Heart left ventricle (tissue), 16 donors: ENCODE data around the gene ANGPTL7. TPM values are rescaled to one million over a fixed set of nuclear protein-coding genes. Genes with fewer than 3 reads are reported as not detected.

Experiments
- ATAC-seq, 4 donors: fragments of 200-7000 bp; cut with Tn5 transposase; one replicate each; pipeline ENCODE4 v1.9.1; 2020 to 2022; ENCODE audit warnings: moderate library complexity in 4 of 4, mild to moderate bottlenecking in 3 of 4, moderate number of reproducible peaks in 1 of 4
- DNase-seq, 5 donors: peaks; one replicate each; pipeline ENCODE4 v3.0.0-alpha.2; 2020
- H3K27ac ChIP-seq, 12 donors: fragments of 200-600 bp; sonication (generic) in 4 of 12; one replicate each; pipeline versions ENCODE4 v1.5.0 to v1.8.0; 2016 to 2022; ENCODE audit warnings: mild to moderate bottlenecking in 2 of 12
- H3K27me3 ChIP-seq, 9 donors: fragments of 200-600 bp; sonication (generic) in 2 of 9; one replicate each; pipeline versions ENCODE4 v1.5.1 to v1.8.0; 2016 to 2022; ENCODE audit warnings: mild to moderate bottlenecking in 3 of 9
- H3K36me3 ChIP-seq, 9 donors: fragments of 200-600 bp; sonication (generic) in 2 of 9; one replicate each; pipeline versions ENCODE4 v1.5.0 to v1.8.0; 2018 to 2022; ENCODE audit warnings: mild to moderate bottlenecking in 2 of 9
- H3K4me1 ChIP-seq, 12 donors: fragments of 200-600 bp; sonication (generic) in 4 of 12; one replicate each; pipeline versions ENCODE4 v1.5.0 to v1.8.0; 2016 to 2022; ENCODE audit warnings: mild to moderate bottlenecking in 3 of 12
- H3K4me3 ChIP-seq, 12 donors: fragments of 200-600 bp; sonication (generic) in 4 of 12; one replicate each; pipeline versions ENCODE4 v1.5.0 to v1.8.0; 2017 to 2022; ENCODE audit warnings: mild to moderate bottlenecking in 9 of 12, moderate library complexity in 4 of 12
- H3K9me3 ChIP-seq, 12 donors: fragments of 200-600 bp; sonication (generic) in 4 of 12; one replicate each; pipeline versions ENCODE4 v1.5.0 to v1.8.0; 2016 to 2022; ENCODE audit warnings: mild to moderate bottlenecking in 1 of 12
- POLR2A ChIP-seq, 2 donors: fragments of 450-650 bp; IDR thresholded peaks; one replicate each; pipeline ENCODE4 v1.6.1; 2017; ENCODE audit warnings: antibody characterized with exemption in 2 of 2, mild to moderate bottlenecking in 2 of 2, moderate library complexity in 2 of 2
- WGBS, 4 donors: extraction: QIAGEN DNeasy Blood & Tissue Kit in 2 of 4; methylation state at CpG; one replicate each; pipeline versions ENCODE4 v1.1.5 to v1.1.7; 2013 to 2018; 5-methylcytosine and 5-hydroxymethylcytosine counted together
- intact Hi-C, 10 donors: fragments of 100-400 bp; cut with DNase I; formaldehyde crosslinking; loops; one replicate each; pipeline versions ENCODE4 v1.11.1 to v1.14.2; 2022
- polyA plus RNA-seq, 2 donors: library from polyadenylated mRNA; stranded (reverse); fragments of 200-250 nt; gene quantifications; one replicate each; pipeline ENCODE4 v1.2.3, GENCODE V29; 2013
- total RNA-seq, 9 donors: library from RNA; depleted of rRNA in 2 of 9; stranded (reverse); fragments of >200 nt in 2 of 9; fragmentation: NEBNext Ultra II Directional in 3 of 9; extraction: Animal tissue kit (Norgen Biotek cat#: 25700) in 3 of 9; gene quantifications; one replicate each; pipeline versions ENCODE4 v1.1.0 to v1.2.4, GENCODE V29; 2016 to 2023
- TF ChIP-seq, protein P1 (sequence below), 12 donors: fragments of 200-600 bp; sonication (generic) in 4 of 12; IDR thresholded peaks; one replicate each; pipeline versions ENCODE4 v1.5.0 to v1.8.0; 2018 to 2022; ENCODE audit warnings: antibody characterized with exemption in 12 of 12, mild to moderate bottlenecking in 5 of 12
- donor health status: ischemic (EF 13 %, LVEDD 7.1; RV severe dilation, severe dysfunction).
- donor health status: healthy with polysubstance abuse.
- donor health status: DM: no; HTN: yes; CAD: no.
- donor health status: DM: no; HTN: no; CAD: no.
- donor health status: ischemic (EF 25% LVEDD 6.9; RV normal size, moderate dysfunction).
- donor health status: ischemic (EF 25% LVEDD 5.7; RV mildly dilated, moderate dysfunction).
- donor health status: healthy.
- donor health status: DM: yes; HTN: yes; CAD: no.
- donor health status: ischemic (EF 35%, LVEDD 5.7; RV mildly dilated, moderate dysfunction).
- donor health status: nonischemic (EF 11% LVEDD 7.7; RV severe dilation, severe dysfunction).
- donor health status: DM: yes; HTN: yes; CAD: no.
- donor health status: PGD.
- donor health status: ischemic (EF 29% LVEDD 5.4; RV normal size, mild dysfunction).
- donor health status: nonischemic (EF 23%, LVEDD 6.1; RV moderate dilation, normal function).

ANGPTL7 gene
- total and polyA plus RNA-seq, 11 donors, result 0.15 to 2.6 (median 0.43) TPM; not detected in 1

DNA sequence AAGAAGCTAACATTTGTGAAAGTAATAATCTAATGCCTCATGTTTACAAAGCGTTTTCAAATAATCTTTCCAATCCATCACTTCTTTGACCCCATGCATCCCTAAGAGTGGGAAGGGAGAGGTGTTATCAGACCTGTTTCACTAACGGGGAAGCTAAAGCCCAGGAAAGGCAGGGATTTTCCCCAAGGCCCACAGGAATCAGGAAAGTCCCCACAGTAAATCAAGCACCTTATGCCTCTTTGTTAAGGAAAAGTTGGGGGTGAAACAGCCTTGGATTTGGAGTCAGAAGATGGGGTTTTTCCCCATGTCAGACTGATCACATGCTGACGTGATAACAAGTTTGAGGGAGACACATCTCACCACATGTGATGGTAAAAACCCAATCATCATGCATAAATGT is 20.0 kb upstream of the ANGPTL7 start:
- Histone ChIP-seq H3K27me3 (no peaks in the 10 kb centered on the region), H3K4me3 (no peak overlapping the region), H3K27ac (no peak overlapping the region), H3K4me1 (peaks cover 0 to 5% (median 0%) of the 10 kb centered on the region in 12 donors), H3K9me3 (peaks cover 0 to 2% (median 0%) of the 10 kb centered on the region in 12 donors), H3K36me3 (peaks cover 0 to 18% (median 11%) of the 10 kb centered on the region in 9 donors)
- WGBS, 4 donors, result 91% methylated on average over 3 of the region's 3 CpGs
- TF ChIP-seq, protein P1, sequence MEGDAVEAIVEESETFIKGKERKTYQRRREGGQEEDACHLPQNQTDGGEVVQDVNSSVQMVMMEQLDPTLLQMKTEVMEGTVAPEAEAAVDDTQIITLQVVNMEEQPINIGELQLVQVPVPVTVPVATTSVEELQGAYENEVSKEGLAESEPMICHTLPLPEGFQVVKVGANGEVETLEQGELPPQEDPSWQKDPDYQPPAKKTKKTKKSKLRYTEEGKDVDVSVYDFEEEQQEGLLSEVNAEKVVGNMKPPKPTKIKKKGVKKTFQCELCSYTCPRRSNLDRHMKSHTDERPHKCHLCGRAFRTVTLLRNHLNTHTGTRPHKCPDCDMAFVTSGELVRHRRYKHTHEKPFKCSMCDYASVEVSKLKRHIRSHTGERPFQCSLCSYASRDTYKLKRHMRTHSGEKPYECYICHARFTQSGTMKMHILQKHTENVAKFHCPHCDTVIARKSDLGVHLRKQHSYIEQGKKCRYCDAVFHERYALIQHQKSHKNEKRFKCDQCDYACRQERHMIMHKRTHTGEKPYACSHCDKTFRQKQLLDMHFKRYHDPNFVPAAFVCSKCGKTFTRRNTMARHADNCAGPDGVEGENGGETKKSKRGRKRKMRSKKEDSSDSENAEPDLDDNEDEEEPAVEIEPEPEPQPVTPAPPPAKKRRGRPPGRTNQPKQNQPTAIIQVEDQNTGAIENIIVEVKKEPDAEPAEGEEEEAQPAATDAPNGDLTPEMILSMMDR (IDR thresholded peaks at IDR 0.05), result no peak
- no peak for TF ChIP-seq POLR2A (IDR thresholded peaks at IDR 0.05)
- intact Hi-C loops, result no loop called here
- ATAC-seq, result no peak
- DNase-seq, result no peak

- Histone ChIP-seq H3K27ac (no peak overlapping the region), H3K27me3 (no peaks in the 10 kb centered on the region), H3K36me3 (peaks cover 0 to 18% (median 11%) of the 10 kb centered on the region in 9 donors), H3K4me3 (no peak overlapping the region), H3K9me3 (peaks cover 0 to 2% (median 0%) of the 10 kb centered on the region in 12 donors), H3K4me1 (peaks cover 0 to 6% (median 0%) of the 10 kb centered on the region in 12 donors)
- WGBS, 4 donors, result 93 to 100% (median 95%) methylated on average over 2 of the region's 2 CpGs
- ATAC-seq (no peak), DNase-seq (no peak)
- intact Hi-C loops, result no loop called here
- TF ChIP-seq, protein P1 (IDR thresholded peaks at IDR 0.05), result no peak
- TF ChIP-seq POLR2A (IDR thresholded peaks at IDR 0.05), result no peak
These were observed 19.1 kb upstream of the ANGPTL7 start for GRCh38 chr1:11170102-11170501.

- no peak overlapping the region for H3K27ac ChIP-seq
- peaks cover 0 to 35% (median 0%) of the 10 kb centered on the region in 9 donors for H3K36me3 ChIP-seq
- TF ChIP-seq, protein P1 (IDR thresholded peaks at IDR 0.05), result no peak
- no peak for TF ChIP-seq POLR2A (IDR thresholded peaks at IDR 0.05)
- no peak overlapping the region for H3K4me3 ChIP-seq
- peaks cover 6 to 47% (median 33%) of the 10 kb centered on the region in 12 donors for H3K4me1 ChIP-seq
- H3K9me3 ChIP-seq, result no peaks in the 10 kb centered on the region
- DNase-seq, result no peak
- intact Hi-C loops, result no loop called here
- WGBS, 4 donors, result 83 to 90% (median 86%) methylated on average over 7 of the region's 7 CpGs
- no peaks in the 10 kb centered on the region for H3K27me3 ChIP-seq
- ATAC-seq, result no peak
These were observed 14.8 kb upstream of the ANGPTL7 start for GRCh38 chr1:11174261-11174942.

DNA sequence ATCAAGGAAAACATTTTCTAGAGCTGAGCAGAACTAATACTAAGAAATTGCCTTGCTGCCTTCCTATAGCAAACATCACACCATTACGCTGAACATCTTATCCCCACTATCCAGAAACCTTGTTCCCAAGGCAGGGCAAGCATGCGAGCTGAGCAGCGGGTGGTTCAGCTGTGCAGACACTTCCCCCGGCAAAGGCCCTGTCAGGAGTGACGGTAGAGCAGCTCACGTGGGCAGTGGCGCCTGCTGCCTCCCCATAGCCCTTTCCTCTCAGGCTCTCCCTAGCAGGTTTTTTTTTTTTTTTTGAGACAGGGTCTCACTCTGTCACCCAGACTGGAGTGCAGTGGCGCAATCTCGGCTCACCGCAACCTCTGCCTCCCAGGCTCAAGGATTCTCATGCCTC is 13.7 kb upstream of the ANGPTL7 start:
- Histone ChIP-seq H3K4me1 (peaks cover 6 to 51% (median 32%) of the 10 kb centered on the region in 12 donors), H3K4me3 (no peak overlapping the region), H3K9me3 (no peaks in the 10 kb centered on the region), H3K36me3 (peaks cover 0 to 37% (median 0%) of the 10 kb centered on the region in 9 donors), H3K27ac (no peak overlapping the region), H3K27me3 (no peaks in the 10 kb centered on the region)
- intact Hi-C loops, result no loop called here
- DNase-seq (no peak), ATAC-seq (no peak)
- TF ChIP-seq POLR2A (IDR thresholded peaks at IDR 0.05), result no peak
- TF ChIP-seq, protein P1 (IDR thresholded peaks at IDR 0.05), result no peak
- WGBS, 4 donors, result 92 to 99% (median 97%) methylated on average over 10 of the region's 10 CpGs
